Caco-2 (cell line): ENCODE data around the gene NKAIN2. TPM values are rescaled to one million over a fixed set of nuclear protein-coding genes. Genes with fewer than 3 reads are reported as not detected.

ENCODE experiments used
- BruUV-seq: library from RNA; stranded (reverse); fragments of 400-500 nt; replicated peaks from 2 replicates; lab custom pipeline; 2021; lab: Mats Ljungman, UMichigan
- CTCF ChIA-PET: fragments of 300-600 bp; sonication (Branson Sonifier 250); formaldehyde crosslinking; loops from one replicate; lab custom pipeline; 2022; ENCODE audit warnings: antibody characterized with exemption; lab: Charles Lee
- POLR2A ChIA-PET: fragments of 300-600 bp; sonication (Branson Sonifier 250); formaldehyde crosslinking; loops from one replicate; lab custom pipeline; 2022; ENCODE audit warnings: antibody characterized with exemption; lab: Charles Lee
- DNase-seq, 2 experiments: peaks; one replicate each; pipeline versions ENCODE4 v3.0.0 to v3.0.0-alpha.2; 2020 to 2022
- H3K27me3 ChIP-seq: replicated peaks from 2 replicates; pipeline ENCODE4 v1.6.0; 2011; ENCODE audit warnings: low read length; ENCODE audit not compliant: control insufficient read depth, insufficient read depth
- H3K36me3 ChIP-seq: 2 replicates; pipeline ENCODE4 v1.5.1; 2011; ENCODE audit warnings: low read length; ENCODE audit not compliant: control insufficient read depth, insufficient read depth
- H3K4me1 ChIP-seq: fragments of 250-450 bp; sonication (Bioruptor Pico); 2 replicates; pipeline ENCODE4 v1.5.1; 2020; ENCODE audit warnings: mild to moderate bottlenecking
- H3K4me3 ChIP-seq: 2 replicates; pipeline ENCODE4 v1.5.1; 2011; ENCODE audit warnings: low read depth, mild to moderate bottlenecking, control low read depth, low read length
- H3K9me3 ChIP-seq: fragments of 250-450 bp; sonication (Bioruptor Pico); 2 replicates; pipeline ENCODE4 v1.5.1; 2020; ENCODE audit warnings: mild to moderate bottlenecking, moderate library complexity
- H3K27ac Mint-ChIP-seq: one replicate; pipeline ENCODE4 v1.8.0; 2022; ENCODE audit warnings: mixed read lengths; ENCODE audit not compliant: unreplicated experiment
- H3K27me3 Mint-ChIP-seq: one replicate; pipeline ENCODE4 v1.8.0; 2022; ENCODE audit warnings: mixed read lengths; ENCODE audit not compliant: insufficient read depth, unreplicated experiment
- H3K36me3 Mint-ChIP-seq: one replicate; pipeline ENCODE4 v1.8.0; 2022; ENCODE audit warnings: mild to moderate bottlenecking, mixed read lengths; ENCODE audit not compliant: insufficient read depth, unreplicated experiment
- H3K4me1 Mint-ChIP-seq: one replicate; pipeline ENCODE4 v1.8.0; 2022; ENCODE audit warnings: low read depth, mixed read lengths; ENCODE audit not compliant: unreplicated experiment
- H3K4me3 Mint-ChIP-seq: one replicate; pipeline ENCODE4 v1.8.0; 2022; ENCODE audit warnings: mild to moderate bottlenecking, moderate library complexity, mixed read lengths; ENCODE audit not compliant: unreplicated experiment
- H3K9me3 Mint-ChIP-seq: one replicate; pipeline ENCODE4 v1.8.0; 2022; ENCODE audit warnings: mixed read lengths; ENCODE audit not compliant: unreplicated experiment
- CTCF ChIP-seq, 2 experiments: fragments of 200-600 bp in 1 of 2; IDR thresholded peaks; 1 replicate in 1 of 2; 2 replicates in 1 of 2; pipeline versions ENCODE4 v1.5.1 to v1.8.0; 2011 to 2022; ENCODE audit warnings: antibody characterized with exemption in 1 of 2, control low read depth in 1 of 2, inconsistent platforms in 1 of 2, low read depth in 1 of 2, low read length in 1 of 2, mild to moderate bottlenecking in 1 of 2, moderate library complexity in 1 of 2; ENCODE audit not compliant: insufficient read depth in 1 of 2, severe bottlenecking in 1 of 2, unreplicated experiment in 1 of 2
- intact Hi-C: fragments of 100-400 bp; cut with micrococcal nuclease; formaldehyde crosslinking; loops from one replicate; pipeline ENCODE4 v1.10.0; 2022; ENCODE audit not compliant: unreplicated experiment
- total RNA-seq: library from RNA; stranded (reverse); gene quantifications from 2 replicates; pipeline ENCODE4 v1.2.3, GENCODE V29; 2022

NKAIN2 gene
- total RNA-seq, 1 experiment from 2014 or later, result not detected

GRCh38 chr6:124057461-124057860, 253.8 kb downstream of the NKAIN2 start:
- no TSS peak for BruUV-seq
- Mint-ChIP-seq H3K36me3 (no peaks in the 10 kb centered on the region), H3K27ac (no peak overlapping the region), H3K4me3 (no peak overlapping the region), H3K4me1 (no peaks in the 10 kb centered on the region), H3K27me3 (peaks cover 3% of the 10 kb centered on the region), H3K9me3 (no peaks in the 10 kb centered on the region)
- intact Hi-C loops, result no loop called here
- POLR2A ChIA-PET, result no interaction called here
- no peaks in the 10 kb centered on the region for H3K9me3 ChIP-seq
- H3K4me3 ChIP-seq, result no peak overlapping the region
- no peaks in the 10 kb centered on the region for H3K4me1 ChIP-seq
- no peak for DNase-seq
- no peaks in the 10 kb centered on the region for H3K27me3 ChIP-seq
- H3K36me3 ChIP-seq, result no peaks in the 10 kb centered on the region
- CTCF ChIA-PET, result no interaction called here
- TF ChIP-seq CTCF (IDR thresholded peaks at IDR 0.05; ENCODE audit: insufficient read depth in 1 of 2, low read depth in 1 of 2, low read length in 1 of 2, severe bottlenecking in 1 of 2, unreplicated experiment in 1 of 2), result no peak

- H3K27ac Mint-ChIP-seq, result no peak overlapping the region
- no peaks in the 10 kb centered on the region for H3K36me3 Mint-ChIP-seq
- no peaks in the 10 kb centered on the region for H3K9me3 ChIP-seq
- no peak for TF ChIP-seq CTCF (IDR thresholded peaks at IDR 0.05; ENCODE audit: insufficient read depth in 1 of 2, low read depth in 1 of 2, low read length in 1 of 2, severe bottlenecking in 1 of 2, unreplicated experiment in 1 of 2)
- H3K4me3 Mint-ChIP-seq, result no peak overlapping the region
- CTCF ChIA-PET, result no interaction called here
- no peaks in the 10 kb centered on the region for H3K4me1 ChIP-seq
- no peaks in the 10 kb centered on the region for H3K27me3 Mint-ChIP-seq
- intact Hi-C loops, result no loop called here
- no peaks in the 10 kb centered on the region for H3K9me3 Mint-ChIP-seq
- H3K4me3 ChIP-seq, result no peak overlapping the region
- no peaks in the 10 kb centered on the region for H3K27me3 ChIP-seq
- no peaks in the 10 kb centered on the region for H3K4me1 Mint-ChIP-seq
- no TSS peak for BruUV-seq
- DNase-seq, result no peak
- no peaks in the 10 kb centered on the region for H3K36me3 ChIP-seq
- POLR2A ChIA-PET, result no interaction called here
Observed at GRCh38 chr6:124064317-124065113, 260.9 kb downstream of the NKAIN2 start.

GRCh38 chr6:124066269-124066668, 262.6 kb downstream of the NKAIN2 start:
- ChIA-PET POLR2A (no interaction called here), CTCF (no interaction called here)
- Mint-ChIP-seq H3K27me3 (peaks cover 4% of the 10 kb centered on the region), H3K36me3 (no peaks in the 10 kb centered on the region), H3K4me3 (no peak overlapping the region), H3K9me3 (no peaks in the 10 kb centered on the region), H3K27ac (no peak overlapping the region), H3K4me1 (no peaks in the 10 kb centered on the region)
- no peak for DNase-seq
- no peak for TF ChIP-seq CTCF (IDR thresholded peaks at IDR 0.05; ENCODE audit: insufficient read depth in 1 of 2, low read depth in 1 of 2, low read length in 1 of 2, severe bottlenecking in 1 of 2, unreplicated experiment in 1 of 2)
- H3K4me3 ChIP-seq, result no peak overlapping the region
- BruUV-seq, result no TSS peak
- H3K36me3 ChIP-seq, result no peaks in the 10 kb centered on the region
- H3K9me3 ChIP-seq, result no peaks in the 10 kb centered on the region
- no peaks in the 10 kb centered on the region for H3K27me3 ChIP-seq
- intact Hi-C loops, result no loop called here
- H3K4me1 ChIP-seq, result no peaks in the 10 kb centered on the region
